ENCODE results near the gene HDLBP. TPM values are rescaled to one million over a fixed set of nuclear protein-coding genes. Genes with fewer than 3 reads are reported as not detected.

The HDLBP gene
- total and polyA plus RNA-seq, 12 donors = 206 to 419 (median 353) TPM

- intact Hi-C loops (cut with DNase I) = no loop called here
- Histone ChIP-seq H3K36me3 (peaks cover 12 to 100% (median 90%) of the 10 kb centered on the region in 9 donors), H3K27ac (no peak overlapping the region), H3K9me3 (no peaks in the 10 kb centered on the region), H3K27me3 (no peaks in the 10 kb centered on the region), H3K4me3 (no peak overlapping the region), H3K4me1 (no peaks in the 10 kb centered on the region)
- WGBS, 2 donors = 95 to 96% methylated on average over 28 of the region's 28 CpGs
- ATAC-seq (no peak), DNase-seq (no peak)
- TF ChIP-seq CTCF (IDR thresholded peaks at IDR 0.05) = no peak
Measured at GRCh38 chr2:241239552-241240202, 75.8 kb downstream of the HDLBP start.

- no peak for TF ChIP-seq CTCF (IDR thresholded peaks at IDR 0.05)
- Histone ChIP-seq H3K4me3 (no peak overlapping the region), H3K27me3 (no peaks in the 10 kb centered on the region), H3K4me1 (no peaks in the 10 kb centered on the region), H3K27ac (no peak overlapping the region), H3K9me3 (no peaks in the 10 kb centered on the region), H3K36me3 (peaks cover 19 to 100% (median 90%) of the 10 kb centered on the region in 9 donors)
- WGBS, 2 donors = 86 to 89% methylated on average over 5 of the region's 5 CpGs
- intact Hi-C loops (cut with DNase I) = no loop called here
- ATAC-seq = no peak
- no peak for DNase-seq
Measured at GRCh38 chr2:241238693-241239198, 76.7 kb downstream of the HDLBP start.

- Histone ChIP-seq H3K4me1 (peaks cover 0 to under 1% (median 0%) of the 10 kb centered on the region in 9 donors), H3K4me3 (no peak overlapping the region), H3K27me3 (no peaks in the 10 kb centered on the region), H3K36me3 (peaks cover 20 to 100% (median 91%) of the 10 kb centered on the region in 9 donors), H3K9me3 (no peaks in the 10 kb centered on the region), H3K27ac (no peak overlapping the region)
- intact Hi-C loops (cut with DNase I) = no loop called here
- ATAC-seq (no peak), DNase-seq (no peak)
- WGBS, 2 donors = 74 to 85% methylated on average over 12 of the region's 12 CpGs
- no peak for TF ChIP-seq CTCF (IDR thresholded peaks at IDR 0.05)
Measured at GRCh38 chr2:241237949-241238371, 77.5 kb downstream of the HDLBP start.

- no peak overlapping the region for H3K4me3 ChIP-seq
- no peak for DNase-seq
- no peak for TF ChIP-seq CTCF (IDR thresholded peaks at IDR 0.05)
- intact Hi-C loops (cut with DNase I) = no loop called here
- H3K4me1 ChIP-seq = peaks cover 0 to 10% (median 0%) of the 10 kb centered on the region in 9 donors
- H3K27me3 ChIP-seq = no peaks in the 10 kb centered on the region
- H3K9me3 ChIP-seq = no peaks in the 10 kb centered on the region
- H3K36me3 ChIP-seq = peaks cover 18 to 100% (median 90%) of the 10 kb centered on the region in 9 donors
- no peak overlapping the region for H3K27ac ChIP-seq
- WGBS, 2 donors = 91 to 92% methylated on average over 6 of the region's 6 CpGs
- no peak for ATAC-seq
Measured at GRCh38 chr2:241237047-241237446, 78.4 kb downstream of the HDLBP start.

Measured in heart right ventricle (tissue), 16 donors.